Measurements from ENCODE around the gene BMAL2. TPM values are rescaled to one million over a fixed set of nuclear protein-coding genes. Genes with fewer than 3 reads are reported as not detected.

Gene BMAL2
- total RNA-seq, 1 experiment from 2014 or later = 17.4 TPM

DNA sequence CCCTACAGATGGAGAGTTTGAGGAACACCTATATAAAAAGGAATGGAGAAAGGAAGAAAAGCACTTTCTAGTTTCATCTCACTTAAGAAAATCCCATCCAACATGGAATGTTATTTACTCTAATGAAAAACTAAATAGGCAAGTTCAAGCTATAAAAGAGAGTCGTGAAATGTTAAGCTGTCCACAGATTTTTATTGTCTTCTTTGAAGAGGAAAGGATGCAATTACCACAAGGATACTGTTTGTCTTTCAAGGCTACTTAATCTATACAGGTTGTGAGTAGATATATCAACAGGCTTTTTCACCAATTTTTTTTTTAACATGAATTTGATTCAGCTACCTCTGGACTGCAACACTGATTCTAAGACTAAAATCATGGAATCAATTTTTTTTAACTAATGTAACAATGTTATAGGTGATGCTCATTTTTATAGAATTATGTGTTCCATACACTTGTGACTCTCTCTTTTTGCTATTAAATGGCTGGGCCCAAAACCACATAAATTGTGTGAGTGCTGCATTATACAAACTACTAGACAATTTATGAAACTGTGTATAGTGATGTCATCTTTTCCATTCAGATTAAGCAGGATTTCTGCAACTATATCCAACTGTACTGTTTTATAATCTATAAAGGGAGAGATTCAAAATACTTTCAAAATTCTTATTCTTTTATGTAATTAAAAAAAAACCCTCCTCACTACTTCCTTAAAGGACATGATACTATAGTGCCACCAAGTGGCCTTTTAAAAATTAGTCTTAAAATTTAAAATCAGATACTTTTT is 26.8 kb upstream of the BMAL2 start:
- Histone ChIP-seq H3K4me3 (no peak overlapping the region), H3K36me3 (peaks cover 9% of the 10 kb centered on the region), H3K27me3 (no peaks in the 10 kb centered on the region), H3K9me3 (no peaks in the 10 kb centered on the region)
- DNase-seq = no peak

DNA sequence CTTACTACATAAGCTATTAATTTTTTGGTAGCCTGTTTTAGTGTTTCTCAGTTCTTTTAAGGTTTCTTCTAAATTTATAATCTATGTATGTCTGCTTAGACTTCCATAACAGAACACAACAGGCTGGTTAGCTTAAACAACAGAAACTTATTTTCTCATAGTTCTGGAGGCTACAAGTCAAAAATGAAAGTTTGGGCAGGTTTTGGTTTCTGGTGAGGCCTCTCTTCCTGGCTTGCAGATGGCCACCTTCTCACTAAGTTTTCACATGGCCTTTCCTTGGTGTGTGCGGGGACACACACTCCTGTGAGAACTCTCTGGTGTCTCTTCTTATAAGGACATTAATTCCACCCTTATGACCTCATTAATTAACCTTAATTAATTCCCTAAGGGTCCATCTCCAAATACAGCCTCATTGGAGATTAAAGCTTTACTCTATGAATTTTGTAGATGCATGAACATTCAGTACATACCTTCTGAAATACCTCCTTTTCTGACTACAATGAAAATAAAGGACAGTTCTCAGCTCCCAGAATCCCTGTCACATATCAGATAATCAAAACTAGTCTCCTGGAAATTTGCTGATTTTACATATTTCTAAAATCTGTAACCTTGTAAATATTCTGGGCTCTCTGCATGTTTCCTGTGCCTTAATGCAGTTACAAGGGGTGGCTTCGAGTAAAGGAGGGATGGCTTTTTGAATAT is 23.2 kb upstream of the BMAL2 start:
- DNase-seq = no peak
- Histone ChIP-seq H3K9me3 (no peaks in the 10 kb centered on the region), H3K36me3 (peaks cover 9% of the 10 kb centered on the region)

DNA sequence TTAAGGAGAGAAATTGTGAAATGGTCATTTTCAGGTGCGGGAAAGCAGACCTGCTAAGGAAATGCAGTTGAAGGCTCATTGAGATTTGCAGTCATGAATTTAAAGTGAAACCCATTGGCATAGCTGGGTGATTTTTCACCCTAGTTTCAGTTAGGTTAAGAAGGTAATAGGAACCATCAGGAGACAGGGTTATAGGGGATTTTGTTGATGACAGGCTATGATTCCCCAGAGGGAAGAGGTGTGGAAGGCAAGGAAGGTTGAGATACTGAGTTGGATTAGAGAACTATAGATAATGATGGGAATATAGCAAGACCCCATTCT is 22.7 kb upstream of the BMAL2 start:
- no peak for DNase-seq
- Histone ChIP-seq H3K9me3 (no peaks in the 10 kb centered on the region), H3K27me3 (no peaks in the 10 kb centered on the region), H3K4me3 (no peak overlapping the region), H3K36me3 (peaks cover 9% of the 10 kb centered on the region)

More for the DNA sequence above, 23.2 kb upstream of the BMAL2 start:
- Histone ChIP-seq H3K27me3 (no peaks in the 10 kb centered on the region), H3K4me3 (no peak overlapping the region)

DNA sequence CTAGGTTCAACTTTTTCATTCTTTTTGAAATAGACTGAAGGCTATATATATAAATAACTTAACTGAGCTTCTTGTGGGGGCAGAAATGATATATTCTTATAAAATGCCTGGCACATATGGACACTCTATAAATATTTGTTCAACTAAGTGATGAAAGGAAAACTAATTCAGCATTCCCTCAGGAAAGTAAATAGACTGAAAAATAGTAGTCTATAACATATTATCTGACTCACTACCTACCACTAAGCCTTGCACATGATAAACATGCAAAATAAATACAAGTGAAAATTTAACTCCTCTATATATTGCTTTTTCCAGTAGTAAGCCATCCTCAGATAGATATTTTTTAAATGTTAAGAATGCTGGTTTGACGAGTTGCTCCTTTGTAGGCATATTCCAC is 15.7 kb upstream of the BMAL2 start:
- Histone ChIP-seq H3K9me3 (no peaks in the 10 kb centered on the region), H3K27me3 (no peaks in the 10 kb centered on the region), H3K36me3 (no peaks in the 10 kb centered on the region), H3K4me3 (no peak overlapping the region)
- no peak for DNase-seq

DNA sequence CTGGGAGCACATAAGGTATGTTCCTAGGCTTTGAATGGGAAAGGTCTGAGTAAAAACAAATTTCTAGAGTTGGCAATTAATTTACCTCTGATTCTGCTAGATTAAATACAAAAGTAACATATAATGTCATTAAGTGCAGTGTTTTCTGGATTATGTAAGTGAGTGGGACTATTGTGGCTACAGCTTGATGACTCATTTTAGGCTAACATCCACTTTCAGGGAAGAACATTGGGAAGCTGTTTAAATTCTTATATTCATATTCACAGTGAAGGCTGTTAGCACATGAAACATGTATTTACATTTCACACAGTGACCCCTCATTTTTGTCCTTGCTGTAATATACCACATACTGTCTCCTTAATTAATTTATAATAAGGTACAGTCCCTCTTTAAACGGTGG is 13.2 kb upstream of the BMAL2 start:
- H3K27me3 ChIP-seq = no peaks in the 10 kb centered on the region
- H3K9me3 ChIP-seq = no peaks in the 10 kb centered on the region
- no peak overlapping the region for H3K4me3 ChIP-seq
- no peak for DNase-seq
- H3K36me3 ChIP-seq = no peaks in the 10 kb centered on the region

DNA sequence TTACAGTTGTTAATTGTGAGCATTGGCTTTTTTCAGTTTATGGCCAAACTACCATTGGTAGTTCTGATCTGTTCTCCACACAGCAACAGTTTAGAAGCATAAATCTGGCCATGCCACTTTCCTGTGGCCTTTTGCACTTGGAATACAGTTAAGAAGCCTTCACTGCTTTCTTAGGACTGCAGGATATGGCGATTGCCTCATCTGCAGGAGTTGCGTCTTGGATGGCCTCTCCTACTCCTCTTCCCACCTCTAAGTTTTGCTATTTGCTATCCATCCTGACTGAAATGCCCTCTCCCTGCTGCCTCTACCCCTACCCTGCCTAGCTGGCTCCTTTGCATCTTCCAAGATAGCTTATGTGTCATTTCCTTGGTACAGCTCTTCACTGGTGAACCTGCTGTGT is 12.8 kb upstream of the BMAL2 start:
- no peaks in the 10 kb centered on the region for H3K36me3 ChIP-seq
- H3K4me3 ChIP-seq = no peak overlapping the region
- H3K9me3 ChIP-seq = no peaks in the 10 kb centered on the region
- DNase-seq = no peak
- no peaks in the 10 kb centered on the region for H3K27me3 ChIP-seq

DNA sequence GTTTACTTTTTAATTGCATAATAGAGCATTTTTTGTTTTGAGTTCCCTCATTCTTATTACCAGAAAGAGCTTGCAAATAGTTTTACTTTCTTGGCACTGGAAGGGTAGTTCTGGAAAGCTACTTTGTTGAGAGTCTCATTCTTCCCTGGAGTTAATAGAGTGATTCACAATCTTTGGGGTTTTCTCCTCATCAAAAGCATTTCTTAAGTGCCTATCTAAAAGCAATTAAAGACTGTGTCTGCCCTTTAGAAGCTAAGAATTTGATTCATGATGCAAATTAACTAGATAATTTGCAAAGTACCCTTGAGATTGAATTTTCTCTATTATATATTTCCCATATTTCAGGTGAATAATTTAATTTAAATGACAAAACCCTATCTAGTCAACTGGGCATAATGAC is 8.1 kb upstream of the BMAL2 start:
- Histone ChIP-seq H3K4me3 (no peak overlapping the region), H3K9me3 (no peaks in the 10 kb centered on the region), H3K36me3 (no peaks in the 10 kb centered on the region), H3K27me3 (no peaks in the 10 kb centered on the region)
- DNase-seq = no peak

DNA sequence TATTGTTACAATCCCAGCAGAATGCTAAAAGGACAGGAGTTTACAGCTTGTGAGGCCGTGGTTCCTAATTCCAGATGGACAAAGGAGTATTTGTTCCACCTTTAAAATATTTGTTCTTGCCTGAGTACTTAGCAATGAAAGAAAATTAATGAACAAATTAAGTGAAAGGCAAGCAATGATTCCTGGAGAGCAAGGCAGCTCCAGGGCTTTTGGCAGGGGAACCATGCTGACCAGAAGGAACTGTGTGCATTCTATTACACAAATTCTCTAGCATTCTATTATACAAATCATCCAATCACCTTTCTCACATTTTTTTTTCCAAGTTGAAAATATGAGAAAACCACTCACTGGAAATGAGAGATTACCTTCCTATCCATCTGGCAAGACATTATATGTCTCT is 1.8 kb upstream of the BMAL2 start:
- DNase-seq = no peak
- Histone ChIP-seq H3K36me3 (no peaks in the 10 kb centered on the region), H3K4me3 (peak overlapping the region; percentile 0; the same call in 1 of the 2 replicates)

DNA sequence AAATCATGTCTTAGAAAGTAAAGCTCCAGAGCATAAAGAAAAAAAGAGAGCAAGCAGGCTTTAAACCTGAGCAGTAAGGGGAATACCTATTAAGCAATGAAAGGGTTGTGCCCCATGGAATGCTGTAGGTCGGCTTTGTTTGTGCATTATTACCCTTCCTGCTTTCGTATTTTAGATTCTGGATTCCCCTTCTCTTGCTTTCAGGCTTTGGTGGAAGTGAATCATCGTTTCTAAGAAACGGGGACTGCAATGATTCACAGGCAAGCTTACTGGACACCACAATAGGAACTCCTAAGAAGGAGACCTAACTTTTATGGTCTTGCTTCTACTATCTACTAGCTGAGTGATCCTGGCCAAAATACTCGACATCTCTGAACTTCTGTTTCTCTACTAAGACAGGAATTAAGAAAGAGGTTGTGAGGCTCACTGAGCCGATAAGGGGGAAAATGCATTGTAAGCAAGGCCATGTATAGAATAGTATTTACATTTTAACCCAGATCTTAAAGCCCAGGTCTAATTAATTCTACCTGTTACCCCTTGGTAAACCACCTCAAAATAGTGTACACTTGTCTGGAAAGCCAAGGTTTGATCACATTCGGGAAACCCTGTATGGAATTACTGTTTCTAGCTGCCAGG is 1.2 kb upstream of the BMAL2 start:
- Histone ChIP-seq H3K4me3 (peak overlapping the region; percentile 0; the same call in 1 of the 2 replicates), H3K9me3 (no peaks in the 10 kb centered on the region), H3K27me3 (no peaks in the 10 kb centered on the region), H3K36me3 (no peaks in the 10 kb centered on the region)
- DNase-seq = peak; percentile 59

More for the DNA sequence above, 1.8 kb upstream of the BMAL2 start:
- H3K27me3 ChIP-seq = no peaks in the 10 kb centered on the region
- no peaks in the 10 kb centered on the region for H3K9me3 ChIP-seq

DNA sequence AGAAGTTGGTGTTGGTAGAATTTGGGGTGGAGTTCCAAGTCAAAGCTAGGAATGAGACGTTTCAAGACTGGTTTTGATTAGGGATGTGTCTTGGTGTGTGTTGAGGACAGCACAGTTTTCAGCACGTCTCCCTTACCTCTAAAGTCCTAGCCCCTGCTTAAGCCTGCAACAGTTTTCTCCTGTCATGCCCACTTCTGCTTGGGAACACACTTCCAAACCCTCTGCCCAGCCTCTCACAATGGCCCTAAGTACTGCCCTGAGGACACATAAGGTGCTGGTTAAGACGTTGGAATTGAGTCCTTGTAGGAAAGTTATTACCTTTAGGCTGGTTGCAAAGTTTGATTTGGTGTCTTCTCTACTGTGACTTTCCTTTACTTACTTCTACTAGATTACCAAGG is 710 bp upstream of the BMAL2 start:
- H3K27me3 ChIP-seq = no peaks in the 10 kb centered on the region
- H3K9me3 ChIP-seq = no peaks in the 10 kb centered on the region
- no peaks in the 10 kb centered on the region for H3K36me3 ChIP-seq
- H3K4me3 ChIP-seq = peak overlapping the region; percentile 67
- DNase-seq = no peak

DNA sequence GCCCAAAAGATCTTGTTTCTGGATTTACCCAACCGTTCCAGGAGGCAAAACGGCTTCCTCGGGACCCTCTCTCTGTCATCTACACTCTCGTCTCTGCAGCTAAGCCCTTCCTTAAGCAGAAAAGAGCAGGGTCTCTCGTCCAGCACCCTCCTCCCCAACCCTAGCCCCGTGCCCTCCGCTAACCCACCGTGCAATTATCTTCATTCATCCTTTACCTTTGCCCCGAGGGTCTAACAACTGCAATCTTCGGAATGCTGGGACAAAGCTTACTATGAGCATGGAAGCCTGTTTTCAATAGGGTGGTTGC is 276 bp upstream of the BMAL2 start:
- no peaks in the 10 kb centered on the region for H3K36me3 ChIP-seq
- H3K4me3 ChIP-seq = peak overlapping the region; percentile 67
- DNase-seq = no peak
- no peaks in the 10 kb centered on the region for H3K27me3 ChIP-seq
- no peaks in the 10 kb centered on the region for H3K9me3 ChIP-seq

DNA sequence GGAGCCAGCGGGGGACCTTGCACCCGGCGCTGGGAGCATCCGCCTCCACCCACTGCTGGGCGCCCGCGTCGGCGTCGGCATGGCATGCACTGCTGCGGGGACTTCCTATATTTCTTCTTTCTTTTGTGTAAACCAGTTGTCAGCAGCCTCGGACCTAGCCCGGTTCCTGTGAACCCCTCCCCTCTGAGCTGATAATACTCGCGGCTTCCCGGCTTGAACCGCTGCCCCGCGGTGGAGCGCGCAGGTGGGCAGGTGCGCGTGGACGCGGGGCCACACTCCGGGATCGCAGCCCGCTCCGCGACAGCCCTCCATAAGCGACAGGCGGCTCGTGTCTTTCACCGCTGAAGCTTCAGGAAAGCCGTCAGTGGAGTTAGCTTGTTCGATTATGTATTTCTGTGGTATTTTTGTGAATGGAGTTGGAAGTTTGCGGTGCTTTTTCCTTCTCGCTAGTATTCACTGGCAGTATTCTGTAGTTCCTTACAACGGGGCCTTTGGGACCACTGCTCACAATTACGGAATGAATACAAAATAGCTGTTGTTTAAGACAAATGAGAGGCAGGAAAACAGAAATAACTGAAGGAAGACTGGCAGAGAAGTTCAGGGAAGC is 870 bp downstream of the BMAL2 start:
- no peaks in the 10 kb centered on the region for H3K27me3 ChIP-seq
- H3K36me3 ChIP-seq = no peaks in the 10 kb centered on the region
- DNase-seq = peak; percentile 38
- H3K9me3 ChIP-seq = no peaks in the 10 kb centered on the region
- H3K4me3 ChIP-seq = peak overlapping the region; percentile 67

DNA sequence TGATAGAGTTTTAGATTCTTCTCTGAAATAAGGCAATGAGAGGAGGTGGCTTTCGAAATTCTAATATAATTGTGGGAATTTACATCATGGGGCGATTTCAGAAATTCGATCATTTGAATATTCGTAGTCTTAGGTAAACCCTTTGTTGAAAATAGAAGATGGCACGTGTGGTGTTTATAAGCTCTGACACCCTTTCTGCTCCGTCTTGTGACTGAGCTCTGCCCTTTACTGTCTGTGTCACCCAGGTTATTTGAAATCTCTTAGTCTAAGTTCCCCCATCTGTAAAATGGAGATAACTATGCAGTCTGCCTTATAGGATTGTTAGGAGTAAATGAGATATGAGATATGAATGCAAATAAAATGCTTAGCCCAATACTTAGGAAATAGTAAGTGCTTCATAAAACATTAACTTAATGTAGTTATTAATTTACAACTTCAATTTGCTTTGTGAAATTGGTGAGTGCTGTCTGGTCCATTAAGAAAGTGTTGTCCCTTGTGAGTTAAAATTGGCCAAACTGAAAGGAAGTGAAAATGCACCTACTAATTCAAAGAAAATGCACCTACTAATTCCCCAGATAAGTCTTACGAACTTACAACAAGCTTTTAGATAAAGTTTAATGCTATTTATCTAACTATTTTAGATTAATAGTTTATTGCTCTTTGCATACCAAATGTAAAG is 1.5 kb downstream of the BMAL2 start:
- no peaks in the 10 kb centered on the region for H3K9me3 ChIP-seq
- peak overlapping the region; percentile 67 for H3K4me3 ChIP-seq
- H3K27me3 ChIP-seq = no peaks in the 10 kb centered on the region
- H3K36me3 ChIP-seq = peaks cover 5% of the 10 kb centered on the region; the same call in 1 of the 2 replicates
- DNase-seq = no peak

DNA sequence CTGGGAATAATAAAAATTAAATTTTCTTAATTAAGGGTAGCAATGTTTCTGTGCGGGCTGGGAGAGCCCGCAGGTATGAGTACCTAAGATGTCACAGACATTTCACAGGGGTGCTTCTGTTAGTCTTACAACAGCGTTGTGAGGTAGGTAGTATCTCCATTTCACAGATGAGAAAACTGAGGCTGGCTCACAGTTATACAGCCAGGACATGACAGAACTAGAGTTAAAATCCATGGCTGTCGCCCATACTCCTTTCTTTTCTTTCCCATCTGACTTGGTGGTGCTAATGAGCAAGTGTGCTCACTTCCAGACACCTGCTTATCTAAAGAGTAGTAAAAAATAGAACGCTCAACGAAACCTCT is 2.1 kb downstream of the BMAL2 start:
- Histone ChIP-seq H3K4me3 (no peak overlapping the region), H3K27me3 (no peaks in the 10 kb centered on the region), H3K9me3 (no peaks in the 10 kb centered on the region; the same call in 1 of the 2 replicates), H3K36me3 (peaks cover 5% of the 10 kb centered on the region; the same call in 1 of the 2 replicates)
- no peak for DNase-seq

DNA sequence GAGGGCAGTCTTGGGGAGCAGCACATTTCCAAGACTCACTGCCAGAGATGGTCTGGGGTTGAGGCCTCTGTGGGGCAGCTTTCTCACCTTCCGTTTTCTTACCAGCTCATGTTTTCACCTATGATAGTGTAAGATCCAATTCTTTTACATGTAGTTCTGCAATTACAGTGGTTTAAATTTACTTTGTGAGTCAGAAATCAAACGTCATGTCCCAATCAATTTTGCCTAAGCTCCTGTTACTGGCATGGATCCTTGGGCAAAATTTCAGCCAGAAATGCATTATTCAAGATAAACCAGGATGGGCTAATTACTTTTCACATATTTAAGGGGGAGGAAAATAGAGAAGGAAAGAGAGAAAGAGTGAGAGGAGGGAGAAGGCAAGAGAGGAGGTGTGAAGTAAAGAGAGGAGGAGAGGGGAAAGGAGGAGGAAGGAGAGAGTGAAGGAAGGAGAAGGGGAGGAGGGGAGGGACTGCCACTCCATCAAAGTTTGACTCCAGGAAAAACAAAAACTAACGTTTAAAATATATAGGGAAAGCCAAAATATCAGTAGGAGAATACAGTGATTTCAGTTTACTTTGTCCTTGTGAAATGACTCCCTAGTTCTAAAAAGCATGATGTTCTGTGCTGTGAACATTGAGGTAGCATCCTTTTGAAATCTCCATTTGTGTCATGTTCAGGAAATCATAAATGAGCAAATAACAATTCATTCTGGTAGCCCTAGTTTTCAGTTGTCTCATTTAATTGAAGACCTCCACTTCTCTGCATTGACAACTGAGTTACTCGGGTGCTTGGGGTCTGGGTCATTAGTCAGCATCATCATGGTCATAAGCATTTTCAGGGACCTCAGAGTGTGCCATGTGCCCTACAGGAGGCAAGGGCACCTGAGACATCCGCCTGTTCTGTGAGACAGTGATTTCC is 3.0 kb downstream of the BMAL2 start:
- Histone ChIP-seq H3K4me3 (no peak overlapping the region), H3K27me3 (no peaks in the 10 kb centered on the region), H3K36me3 (peaks cover 5% of the 10 kb centered on the region; the same call in 1 of the 2 replicates), H3K9me3 (peaks cover 5% of the 10 kb centered on the region)
- DNase-seq = no peak

DNA sequence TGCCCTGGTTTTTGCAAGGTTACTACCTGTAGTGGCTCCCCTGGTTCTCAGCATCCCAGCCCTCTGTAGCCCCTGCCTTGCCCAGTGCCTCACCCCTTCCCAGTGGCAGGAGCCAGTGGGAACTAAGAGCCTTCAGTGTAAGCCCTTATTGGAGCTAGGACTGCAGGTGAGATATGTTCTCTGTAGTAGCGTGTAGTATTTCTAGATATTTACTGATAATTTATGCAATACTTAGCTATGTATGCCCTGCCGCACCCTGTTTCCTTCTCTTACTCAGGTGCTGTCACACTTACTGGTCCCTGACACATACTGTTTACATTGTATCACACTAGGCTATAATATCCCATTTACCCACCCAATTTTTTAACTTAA is 3.6 kb downstream of the BMAL2 start:
- no peak overlapping the region for H3K4me3 ChIP-seq
- no peaks in the 10 kb centered on the region for H3K27me3 ChIP-seq
- DNase-seq = no peak
- peaks cover 5% of the 10 kb centered on the region for H3K9me3 ChIP-seq
- peaks cover 5% of the 10 kb centered on the region; the same call in 1 of the 2 replicates for H3K36me3 ChIP-seq
